Activated T-helper 2 cell treated with anti-CD3 and anti-CD28 coated beads, Interferon-gamma antibody, Interleukin-2, Interleukin-4, amounts not matched to agents 10 μg/mL and 5 μg/mL and 100 μg/mL, durations not matched to agents 14 hours and 24 hours and 36 hours (primary cell): ENCODE results near the gene CTAGE1. TPM values are rescaled to one million over a fixed set of nuclear protein-coding genes. Genes with fewer than 3 reads are reported as not detected.
"Not testable (repeated sequence)": the region's sequence is repeated elsewhere in the genome, so short reads cannot be mapped to it uniquely, and the experiment has no call there.

Experiments
- DNase-seq: peaks from one replicate; pipeline ENCODE4 v3.0.0; 2021; ENCODE audit warnings: low spot score
- H3K27ac Mint-ChIP-seq: one replicate; pipeline ENCODE4 v1.8.0; 2021; ENCODE audit warnings: mixed read lengths
- H3K27me3 Mint-ChIP-seq: one replicate; pipeline ENCODE4 v1.8.0; 2021; ENCODE audit warnings: low read depth, mixed read lengths
- H3K36me3 Mint-ChIP-seq: one replicate; pipeline ENCODE4 v1.8.0; 2021; ENCODE audit warnings: low read depth, mixed read lengths
- H3K4me1 Mint-ChIP-seq: one replicate; pipeline ENCODE4 v1.8.0; 2021; ENCODE audit warnings: low read depth, mixed read lengths
- H3K4me3 Mint-ChIP-seq: one replicate; pipeline ENCODE4 v1.8.0; 2021; ENCODE audit warnings: low read depth, mild to moderate bottlenecking, moderate library complexity, mixed read lengths
- H3K9me3 Mint-ChIP-seq: one replicate; pipeline ENCODE4 v1.8.0; 2021; ENCODE audit warnings: mixed read lengths
- intact Hi-C: fragments of 100-400 bp; cut with micrococcal nuclease; formaldehyde crosslinking; loops from one replicate; pipeline ENCODE4 v1.15.1; 2023
- total RNA-seq: library from RNA; stranded (reverse); gene quantifications from 2 replicates; pipeline ENCODE4 v1.2.3, GENCODE V29; 2022

The CTAGE1 gene
- total RNA-seq, 1 donor from 2014 or later, result not detected

DNA sequence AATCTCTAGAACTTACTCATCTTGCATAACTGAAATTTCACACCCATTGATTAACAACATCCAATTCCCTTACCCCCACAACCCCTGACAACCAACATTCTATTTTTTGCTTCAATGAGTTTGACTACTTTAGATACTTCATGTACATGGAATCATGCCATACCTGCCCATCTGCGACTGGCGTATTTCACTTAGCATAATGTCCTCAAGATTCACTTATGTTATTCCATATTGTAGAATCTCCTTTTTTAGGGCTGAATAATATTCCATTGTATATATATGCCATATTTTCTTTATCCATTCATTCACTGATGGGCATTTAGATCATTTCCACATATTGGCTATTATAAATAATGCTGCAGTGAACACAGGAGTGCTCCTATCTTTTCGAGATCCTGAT, 13.8 kb downstream of the CTAGE1 start:
- H3K4me3 Mint-ChIP-seq, result no peak overlapping the region
- H3K9me3 Mint-ChIP-seq, result peaks cover 23% of the 10 kb centered on the region
- H3K27me3 Mint-ChIP-seq, result no peaks in the 10 kb centered on the region
- no peaks in the 10 kb centered on the region for H3K36me3 Mint-ChIP-seq
- no peak overlapping the region for H3K27ac Mint-ChIP-seq
- intact Hi-C loops, result no loop called here
- DNase-seq, result no peak
- H3K4me1 Mint-ChIP-seq, result no peaks in the 10 kb centered on the region

DNA sequence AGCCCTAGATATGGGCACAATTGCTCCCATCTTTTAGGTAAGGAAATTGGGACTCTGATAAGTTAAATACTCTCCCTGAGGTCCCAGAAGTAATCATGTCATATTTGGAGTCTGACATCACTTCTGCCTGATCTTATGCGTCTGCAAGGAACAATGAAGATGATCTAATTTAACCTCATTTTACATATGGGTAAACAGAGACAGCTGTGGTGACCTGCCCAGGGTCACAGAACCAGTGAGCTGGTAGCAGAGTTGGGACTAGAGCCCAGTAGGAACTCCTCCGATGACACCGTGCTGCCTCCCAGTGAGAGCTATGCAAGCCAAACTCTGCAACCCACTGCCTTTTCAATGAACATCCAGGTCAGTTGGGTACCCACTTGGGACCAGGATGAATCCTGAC, 17.8 kb downstream of the CTAGE1 start:
- intact Hi-C loops, result no loop called here
- Mint-ChIP-seq H3K27me3 (no peaks in the 10 kb centered on the region), H3K9me3 (peaks cover 9% of the 10 kb centered on the region), H3K36me3 (no peaks in the 10 kb centered on the region), H3K4me1 (no peaks in the 10 kb centered on the region), H3K4me3 (no peak overlapping the region), H3K27ac (no peak overlapping the region)
- no peak for DNase-seq

DNA sequence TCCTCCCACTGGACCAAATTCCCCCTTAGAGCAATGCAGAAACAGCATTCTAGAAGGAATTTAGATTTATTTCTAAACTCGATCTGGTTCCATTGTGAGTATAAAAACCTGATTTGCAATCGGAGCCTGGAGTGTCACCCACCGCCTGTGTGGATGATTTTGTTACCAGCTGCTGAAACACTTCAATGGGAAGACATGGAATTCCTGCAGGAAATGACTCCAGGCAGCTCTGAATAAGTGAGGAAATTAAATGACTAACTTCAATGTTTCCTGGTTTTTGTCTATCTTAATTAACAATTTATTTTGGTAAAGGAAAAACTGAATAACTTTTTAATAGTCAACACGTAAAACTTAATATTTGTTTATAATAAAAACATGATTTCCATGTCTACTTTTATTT, 19.3 kb downstream of the CTAGE1 start:
- no peaks in the 10 kb centered on the region for H3K36me3 Mint-ChIP-seq
- no peaks in the 10 kb centered on the region for H3K4me1 Mint-ChIP-seq
- H3K27me3 Mint-ChIP-seq, result no peaks in the 10 kb centered on the region
- no peak overlapping the region for H3K27ac Mint-ChIP-seq
- intact Hi-C loops, result no loop called here
- DNase-seq, result no peak
- H3K4me3 Mint-ChIP-seq, result no peak overlapping the region
- H3K9me3 Mint-ChIP-seq, result peaks cover 4% of the 10 kb centered on the region

DNA sequence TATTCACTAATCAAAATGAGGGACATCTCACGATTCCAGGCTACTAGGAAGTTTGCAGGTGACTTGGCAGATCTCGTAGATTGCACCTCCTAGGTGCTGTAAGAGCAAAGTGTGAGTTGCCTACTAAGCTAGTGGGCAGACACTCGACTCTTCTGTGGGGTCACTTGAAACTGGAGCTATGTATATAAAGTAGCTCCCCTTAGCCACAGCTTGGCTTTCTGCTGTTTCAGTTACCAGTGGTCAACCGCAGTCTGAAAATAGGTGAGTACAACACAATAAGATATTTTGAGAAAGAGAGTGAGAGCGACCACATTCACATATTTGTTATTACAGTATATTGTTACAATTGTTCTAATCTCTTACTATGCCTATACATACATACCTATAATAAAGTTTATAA, 23.3 kb downstream of the CTAGE1 start:
- no peak overlapping the region for H3K27ac Mint-ChIP-seq
- intact Hi-C loops, result no loop called here

DNA sequence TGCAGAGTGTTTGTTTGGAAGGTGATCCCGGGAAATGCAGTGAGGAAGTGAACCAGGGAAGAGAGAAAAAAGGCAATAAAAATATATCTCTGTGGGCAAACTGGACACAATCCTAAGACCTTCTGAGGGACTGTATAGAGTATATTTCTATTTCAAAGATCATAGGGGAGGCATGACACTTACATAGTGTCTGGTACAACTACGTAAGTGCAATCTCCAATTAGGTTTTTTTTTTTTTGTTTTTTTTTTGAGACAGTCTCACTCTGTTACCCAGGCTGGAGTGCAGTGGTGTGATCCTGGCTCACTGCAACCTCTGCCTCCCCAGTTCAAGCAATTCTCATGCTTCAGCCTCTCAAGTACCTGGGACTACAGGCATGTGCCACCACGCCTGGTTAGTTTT, 24.6 kb downstream of the CTAGE1 start:
- H3K4me3 Mint-ChIP-seq, DNase-seq, H3K9me3 Mint-ChIP-seq, H3K27ac Mint-ChIP-seq, H3K36me3 Mint-ChIP-seq, H3K27me3 Mint-ChIP-seq, H3K4me1 Mint-ChIP-seq, intact Hi-C loops: not testable (repeated sequence)

More for the DNA sequence above, 23.3 kb downstream of the CTAGE1 start:
- no peak overlapping the region for H3K4me3 Mint-ChIP-seq
- no peaks in the 10 kb centered on the region for H3K4me1 Mint-ChIP-seq
- no peak for DNase-seq
- H3K9me3 Mint-ChIP-seq, result no peaks in the 10 kb centered on the region
- no peaks in the 10 kb centered on the region for H3K27me3 Mint-ChIP-seq
- no peaks in the 10 kb centered on the region for H3K36me3 Mint-ChIP-seq

DNA sequence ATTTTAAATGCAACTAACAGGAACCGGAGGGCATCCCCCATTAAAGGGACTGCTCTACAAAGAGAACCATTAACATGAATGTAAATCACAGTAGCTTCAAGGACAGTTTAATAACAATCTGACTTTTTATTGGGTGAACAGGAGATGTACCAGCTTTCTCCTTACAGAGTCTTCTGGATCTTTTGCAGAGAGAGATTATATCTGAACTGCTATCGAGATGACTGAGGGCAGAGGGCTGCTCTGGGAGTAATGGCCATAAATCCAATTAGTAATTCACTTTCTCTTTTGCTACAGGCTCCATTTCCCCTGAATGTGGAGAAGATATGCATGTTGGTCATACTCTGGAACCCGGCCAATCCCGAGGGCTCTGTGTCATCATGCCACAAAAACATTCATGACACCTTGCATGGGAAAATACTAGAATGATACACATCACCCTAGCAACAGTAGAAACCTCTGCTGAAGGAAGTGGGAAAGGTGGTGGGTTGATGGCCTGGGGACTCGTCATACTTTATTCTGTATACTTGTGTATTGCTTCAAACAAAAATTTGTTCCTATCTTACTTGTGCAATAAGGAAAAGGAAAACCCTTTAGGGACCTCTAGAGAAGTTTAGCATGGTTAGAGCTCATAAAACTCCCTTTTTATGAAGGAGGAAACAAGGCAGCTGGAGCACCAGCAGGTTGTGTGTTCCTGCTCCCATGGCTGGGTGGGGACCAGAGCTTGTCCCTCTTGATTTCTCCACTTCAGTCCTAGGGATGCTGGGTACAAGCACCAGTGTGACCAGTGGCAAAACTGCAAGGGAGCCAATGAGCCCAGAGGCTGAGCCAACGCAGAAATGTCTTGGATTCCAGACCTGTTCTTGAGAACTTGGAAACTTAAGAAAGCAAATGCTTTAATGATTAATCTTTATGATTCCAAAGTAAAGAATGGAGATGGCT, 26.0 kb downstream of the CTAGE1 start:
- Mint-ChIP-seq H3K9me3 (no peaks in the 10 kb centered on the region), H3K27ac (no peak overlapping the region), H3K27me3 (no peaks in the 10 kb centered on the region), H3K4me3 (no peak overlapping the region), H3K36me3 (no peaks in the 10 kb centered on the region), H3K4me1 (no peaks in the 10 kb centered on the region)
- intact Hi-C loops, result no loop called here
- DNase-seq, result no peak

DNA sequence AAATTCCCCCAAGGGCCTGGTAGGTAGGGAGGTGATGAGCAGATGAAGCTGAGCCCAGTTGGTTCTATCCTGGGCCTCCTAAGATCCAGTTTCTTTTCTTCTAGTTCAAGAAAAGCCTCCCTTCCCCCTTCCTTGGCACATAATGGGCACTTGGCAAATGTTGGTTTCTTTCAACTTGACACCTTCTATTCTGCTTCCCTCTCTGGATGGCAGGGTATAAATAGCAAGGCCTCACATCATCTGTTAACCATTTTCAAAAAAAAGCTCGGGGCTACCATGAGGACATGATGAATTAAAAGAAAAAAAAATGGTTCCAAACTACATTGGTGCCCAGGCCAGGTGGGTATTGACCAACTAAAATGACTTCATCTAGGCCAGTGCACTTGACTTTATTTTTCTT, 29.9 kb downstream of the CTAGE1 start:
- Mint-ChIP-seq H3K27me3 (no peaks in the 10 kb centered on the region), H3K4me1 (no peaks in the 10 kb centered on the region), H3K36me3 (no peaks in the 10 kb centered on the region), H3K9me3 (no peaks in the 10 kb centered on the region), H3K4me3 (no peak overlapping the region), H3K27ac (no peak overlapping the region)
- intact Hi-C loops, result no loop called here
- no peak for DNase-seq

DNA sequence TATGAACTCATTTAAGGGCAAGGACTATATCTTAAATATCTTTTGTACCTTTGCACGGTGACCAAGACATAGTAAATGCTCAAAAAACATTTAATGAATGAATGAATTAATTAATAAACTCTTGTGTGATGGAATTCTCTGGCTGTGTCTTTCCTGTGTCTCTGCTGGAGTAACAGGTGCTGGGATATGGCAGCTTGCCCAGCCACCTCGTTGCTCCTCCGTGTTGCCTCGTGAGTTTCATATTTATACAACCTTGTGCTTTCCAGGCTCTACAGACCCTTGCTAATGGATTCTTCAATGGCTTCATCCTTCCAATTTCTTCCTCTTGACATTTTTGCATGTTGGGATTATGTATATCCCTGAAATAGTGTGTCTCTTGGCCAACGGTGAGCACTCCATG, 30.4 kb downstream of the CTAGE1 start:
- intact Hi-C loops, result no loop called here
- H3K9me3 Mint-ChIP-seq, result no peaks in the 10 kb centered on the region
- no peaks in the 10 kb centered on the region for H3K4me1 Mint-ChIP-seq
- H3K36me3 Mint-ChIP-seq, result no peaks in the 10 kb centered on the region
- no peaks in the 10 kb centered on the region for H3K27me3 Mint-ChIP-seq
- no peak for DNase-seq
- H3K4me3 Mint-ChIP-seq, result no peak overlapping the region
- H3K27ac Mint-ChIP-seq, result no peak overlapping the region

DNA sequence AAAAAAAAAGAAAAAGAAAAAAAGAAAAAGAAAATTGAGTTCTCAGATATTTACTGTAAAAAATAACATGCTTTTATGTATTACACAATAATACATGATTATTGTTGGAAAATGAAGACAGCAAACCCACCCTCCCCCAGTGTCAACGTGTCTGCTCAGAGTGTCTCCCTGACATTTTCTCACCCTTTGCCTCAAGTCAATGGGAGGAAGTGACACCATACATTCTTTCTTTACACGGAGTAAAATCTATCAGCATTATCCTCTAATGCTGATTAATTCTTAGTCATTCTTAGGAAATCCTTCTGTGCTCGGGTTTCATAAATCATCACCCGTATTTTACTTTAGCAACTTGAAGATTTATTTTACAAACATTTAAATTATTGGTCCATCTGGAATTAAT, 32.0 kb downstream of the CTAGE1 start:
- no peaks in the 10 kb centered on the region for H3K36me3 Mint-ChIP-seq
- no peak for DNase-seq
- H3K27me3 Mint-ChIP-seq, result no peaks in the 10 kb centered on the region
- intact Hi-C loops, result no loop called here
- H3K4me3 Mint-ChIP-seq, result no peak overlapping the region
- H3K4me1 Mint-ChIP-seq, result no peaks in the 10 kb centered on the region
- no peaks in the 10 kb centered on the region for H3K9me3 Mint-ChIP-seq
- H3K27ac Mint-ChIP-seq, result no peak overlapping the region

DNA sequence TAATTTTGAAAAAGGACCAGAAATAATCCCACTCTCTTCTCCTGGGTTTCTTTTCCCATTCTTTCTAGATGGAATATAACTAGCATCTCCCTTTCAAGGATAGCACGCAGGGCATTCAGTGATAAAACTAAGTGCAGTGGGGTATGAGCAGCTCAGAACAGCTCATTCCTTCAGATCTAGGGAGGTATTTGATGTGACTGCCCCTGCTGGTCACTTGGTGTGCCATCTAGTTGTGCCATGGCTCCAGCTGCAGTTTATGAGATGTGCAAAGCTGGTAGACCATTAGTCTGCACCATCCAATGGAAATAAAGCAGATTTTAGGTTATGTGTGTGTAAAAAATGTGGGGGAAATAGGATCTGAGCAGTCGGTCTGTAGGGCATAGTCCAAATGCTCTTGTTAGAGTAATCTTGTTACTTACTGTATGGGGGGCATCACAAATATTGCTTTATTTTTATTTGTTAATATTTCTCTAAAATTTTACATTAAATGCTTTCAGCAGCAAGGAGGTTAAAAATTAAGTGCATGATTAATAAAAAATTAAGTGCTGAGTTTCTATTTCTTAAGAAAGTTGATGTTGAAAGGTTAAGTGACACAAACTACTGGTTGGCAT, 38.9 kb downstream of the CTAGE1 start:
- H3K27ac Mint-ChIP-seq, result no peak overlapping the region
- no peaks in the 10 kb centered on the region for H3K27me3 Mint-ChIP-seq
- H3K9me3 Mint-ChIP-seq, result no peaks in the 10 kb centered on the region
- no peaks in the 10 kb centered on the region for H3K4me1 Mint-ChIP-seq
- no peak overlapping the region for H3K4me3 Mint-ChIP-seq
- H3K36me3 Mint-ChIP-seq, result no peaks in the 10 kb centered on the region
- intact Hi-C loops, result no loop called here
- DNase-seq, result no peak

DNA sequence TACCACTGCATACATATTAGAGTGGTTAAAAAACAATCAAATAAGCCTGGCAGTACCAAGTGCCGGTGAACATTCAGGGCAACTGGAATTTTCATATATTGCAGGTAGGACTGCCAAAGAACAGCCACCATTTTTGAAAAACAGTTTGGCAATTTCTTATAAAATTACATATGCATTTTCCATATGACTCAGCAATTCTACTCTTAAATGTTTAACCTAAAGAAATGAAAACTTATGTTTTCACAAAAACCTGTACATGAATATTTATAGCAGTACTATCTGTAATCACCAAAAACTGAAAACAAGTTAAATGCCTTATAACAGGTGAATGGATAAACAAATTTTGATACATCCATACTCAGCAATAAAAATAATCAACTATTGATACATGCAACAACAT, 39.9 kb downstream of the CTAGE1 start:
- Mint-ChIP-seq H3K27ac (no peak overlapping the region), H3K4me1 (no peaks in the 10 kb centered on the region), H3K4me3 (no peak overlapping the region), H3K9me3 (no peaks in the 10 kb centered on the region), H3K27me3 (no peaks in the 10 kb centered on the region), H3K36me3 (no peaks in the 10 kb centered on the region)
- DNase-seq, result no peak
- intact Hi-C loops, result no loop called here

DNA sequence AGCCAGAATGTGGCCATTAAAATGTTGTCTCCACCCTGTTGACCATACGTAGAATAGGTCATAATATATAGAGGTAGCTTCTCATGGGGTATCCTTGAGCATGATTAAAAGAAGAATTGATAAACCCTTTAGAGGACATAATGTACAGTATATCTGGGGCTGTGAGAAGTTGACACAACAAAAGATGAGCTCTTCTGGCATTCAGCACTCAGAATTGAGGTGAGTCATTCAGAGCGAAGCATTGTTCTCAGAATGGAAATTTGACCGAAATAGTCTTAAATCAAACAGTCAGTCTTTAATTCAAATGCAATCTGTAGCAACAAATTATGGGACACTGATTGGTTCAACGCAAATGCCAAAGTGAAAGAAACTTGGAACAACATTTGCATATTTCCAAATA, 47.3 kb downstream of the CTAGE1 start:
- Mint-ChIP-seq H3K27ac (no peak overlapping the region), H3K9me3 (no peaks in the 10 kb centered on the region), H3K4me1 (no peaks in the 10 kb centered on the region), H3K36me3 (no peaks in the 10 kb centered on the region), H3K27me3 (no peaks in the 10 kb centered on the region), H3K4me3 (no peak overlapping the region)
- intact Hi-C loops, result no loop called here
- no peak for DNase-seq

DNA sequence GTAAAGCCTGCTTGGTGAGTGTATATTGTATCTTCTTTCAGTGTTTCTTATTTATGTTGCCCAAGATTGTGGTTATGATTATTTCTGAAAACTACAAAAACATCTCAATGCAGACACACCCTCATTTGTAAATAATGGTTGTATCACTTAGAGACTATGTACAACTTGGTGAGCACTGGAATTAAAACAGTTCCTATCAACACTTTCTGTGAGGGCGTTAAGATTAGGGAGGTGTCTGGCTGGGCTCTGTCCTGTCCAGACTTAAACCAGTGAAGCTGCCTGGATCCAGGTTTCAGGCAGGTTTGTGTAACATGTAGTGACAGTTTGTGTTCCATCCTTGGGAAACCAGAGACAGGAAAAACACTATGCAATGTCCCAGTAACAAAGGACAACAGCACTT, 49.7 kb downstream of the CTAGE1 start:
- Mint-ChIP-seq H3K27me3 (no peaks in the 10 kb centered on the region), H3K36me3 (no peaks in the 10 kb centered on the region), H3K27ac (no peak overlapping the region), H3K9me3 (no peaks in the 10 kb centered on the region), H3K4me1 (no peaks in the 10 kb centered on the region), H3K4me3 (no peak overlapping the region)
- DNase-seq, result no peak
- intact Hi-C loops, result no loop called here
